Suppressor macrophage treated with lipopolysaccharide for 1 hour (primary cell): ENCODE results near the gene TRPM1.
"Not testable (repeated sequence)": the region's sequence is repeated elsewhere in the genome, so short reads cannot be mapped to it uniquely, and the experiment has no call there.

Experiments used
- DNase-seq, 3 donors: peaks; one replicate each; pipeline ENCODE4 v3.0.0-alpha.2; 2020 to 2022

TRPM1 gene

GRCh38 chr15:31116423-31117030 lies 15.0 kb upstream of the TRPM1 start:
- no peak for DNase-seq

GRCh38 chr15:31111091-31111647 lies 9.6 kb upstream of the TRPM1 start:
- no peak for DNase-seq

- no peak for DNase-seq
Observed at GRCh38 chr15:31108836-31109235, 7.3 kb upstream of the TRPM1 start.

GRCh38 chr15:31106495-31107300 lies 5.2 kb upstream of the TRPM1 start:
- DNase-seq = peak in 1 of 3 donors; percentile 20

- DNase-seq = no peak
Observed at GRCh38 chr15:31104003-31104402, 2.5 kb upstream of the TRPM1 start.

- DNase-seq = no peak
Observed at GRCh38 chr15:31102374-31103342, 1.1 kb upstream of the TRPM1 start.

- no peak for DNase-seq
Observed at GRCh38 chr15:31102039-31102321, 455 bp upstream of the TRPM1 start.

- no peak for DNase-seq
Observed at GRCh38 chr15:31100738-31101137, 787 bp downstream of the TRPM1 start.

GRCh38 chr15:31098953-31099740 lies 2.4 kb downstream of the TRPM1 start:
- DNase-seq = peak in 2 of 3 donors; percentile 42 to 50

- no peak for DNase-seq
Observed at GRCh38 chr15:31098491-31098917, 3.0 kb downstream of the TRPM1 start.

- no peak for DNase-seq
Observed at GRCh38 chr15:31096563-31096962, 5.0 kb downstream of the TRPM1 start.

- peak; percentile 33 to 50 (median 41) for DNase-seq
Observed at GRCh38 chr15:31091481-31091880, 10.0 kb downstream of the TRPM1 start.

GRCh38 chr15:31090766-31091165 lies 10.8 kb downstream of the TRPM1 start:
- no peak for DNase-seq

GRCh38 chr15:31089368-31090047 lies 12.0 kb downstream of the TRPM1 start:
- DNase-seq = no peak

- DNase-seq = no peak
Observed at GRCh38 chr15:31088672-31089367, 12.7 kb downstream of the TRPM1 start.

- not testable (repeated sequence) for DNase-seq
Observed at GRCh38 chr15:31088041-31088440, 13.5 kb downstream of the TRPM1 start.

- no peak for DNase-seq
Observed at GRCh38 chr15:31086344-31086743, 15.2 kb downstream of the TRPM1 start.

GRCh38 chr15:31085359-31085758 lies 16.2 kb downstream of the TRPM1 start:
- no peak for DNase-seq

- DNase-seq = no peak
Observed at GRCh38 chr15:31084176-31084575, 17.3 kb downstream of the TRPM1 start.

GRCh38 chr15:31083370-31083780 lies 18.1 kb downstream of the TRPM1 start:
- no peak for DNase-seq

- DNase-seq = no peak
Observed at GRCh38 chr15:31082771-31083369, 18.7 kb downstream of the TRPM1 start.
